ENCODE data around the gene NCKAP5. TPM values are rescaled to one million over a fixed set of nuclear protein-coding genes. Genes with fewer than 3 reads are reported as not detected.

Gene NCKAP5
- total and polyA plus RNA-seq, 9 of the 15 experiments (the other 6 are each of a cell fraction or from before 2014, with no cell fraction given), result not detected

DNA sequence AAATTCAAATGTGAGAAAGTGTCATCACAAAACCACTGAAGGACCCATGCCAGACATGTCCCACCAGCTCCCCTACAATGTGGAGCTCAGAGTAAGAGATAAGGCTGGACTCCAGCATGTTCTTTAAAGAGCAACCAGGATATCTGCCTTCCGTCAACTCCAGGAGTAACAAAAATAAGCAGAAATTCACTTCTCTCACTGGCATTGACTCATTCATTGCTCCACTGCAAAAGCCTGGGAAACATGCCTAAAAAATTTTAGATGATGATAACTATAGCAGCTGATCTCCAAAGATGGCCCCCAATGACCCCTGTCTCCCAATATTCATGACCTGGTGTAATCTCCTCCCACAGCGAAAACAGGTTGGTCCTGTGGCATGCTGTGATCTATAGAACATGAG lies 314.5 kb downstream of the NCKAP5 start:
- Histone ChIP-seq H3K4me3 (no peak overlapping the region), H2AFZ (ENCODE audit: low read depth, low read length) (no peak overlapping the region), H3K36me3 (ENCODE audit: control insufficient read depth, insufficient read depth, low read length) (no peaks in the 10 kb centered on the region), H3K27ac (ENCODE audit: extremely low read depth, low read depth, low read length) (no peak overlapping the region), H3K79me2 (ENCODE audit: control insufficient read depth, insufficient read depth, low read length) (no peaks in the 10 kb centered on the region), H3K9me1 (ENCODE audit: control insufficient read depth, insufficient read depth, low read length) (no peaks in the 10 kb centered on the region), H3K9ac (ENCODE audit: insufficient read depth in 1 of 2, low read depth in 2 of 2, low read length in 2 of 2) (no peak overlapping the region), H4K20me1 (replicated peaks; ENCODE audit: control insufficient read depth, insufficient read depth, low read length) (no peaks in the 10 kb centered on the region), H3K4me2 (ENCODE audit: insufficient read depth, low read length) (no peak overlapping the region), H3K4me1 (replicated peaks in 1 of 2; ENCODE audit: control insufficient read depth in 2 of 2, insufficient read depth in 2 of 2, low read length in 2 of 2) (no peaks in the 10 kb centered on the region), H3K9me3 (replicated peaks; ENCODE audit: control insufficient read depth, insufficient read depth, low read depth, low read length) (no peaks in the 10 kb centered on the region), H3K27me3 (ENCODE audit: control insufficient read depth in 2 of 2, insufficient read depth in 2 of 2, low read length in 2 of 2) (no peaks in the 10 kb centered on the region)
- no peak for TF ChIP-seq GTF2A2 (tag; IDR thresholded peaks at IDR 0.05)
- TF ChIP-seq, protein P1, sequence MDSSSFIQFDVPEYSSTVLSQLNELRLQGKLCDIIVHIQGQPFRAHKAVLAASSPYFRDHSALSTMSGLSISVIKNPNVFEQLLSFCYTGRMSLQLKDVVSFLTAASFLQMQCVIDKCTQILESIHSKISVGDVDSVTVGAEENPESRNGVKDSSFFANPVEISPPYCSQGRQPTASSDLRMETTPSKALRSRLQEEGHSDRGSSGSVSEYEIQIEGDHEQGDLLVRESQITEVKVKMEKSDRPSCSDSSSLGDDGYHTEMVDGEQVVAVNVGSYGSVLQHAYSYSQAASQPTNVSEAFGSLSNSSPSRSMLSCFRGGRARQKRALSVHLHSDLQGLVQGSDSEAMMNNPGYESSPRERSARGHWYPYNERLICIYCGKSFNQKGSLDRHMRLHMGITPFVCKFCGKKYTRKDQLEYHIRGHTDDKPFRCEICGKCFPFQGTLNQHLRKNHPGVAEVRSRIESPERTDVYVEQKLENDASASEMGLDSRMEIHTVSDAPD (CRISPR knock-in tag; IDR thresholded peaks at IDR 0.05), result no peak
- no peak for TF ChIP-seq RBM14 (IDR thresholded peaks at IDR 0.05; ENCODE audit: borderline replicate concordance, insufficient read depth, low read depth, low read length)
- intact Hi-C loops (cut with micrococcal nuclease), result no loop called here
- in situ Hi-C loops (cut with MboI), result no loop called here
- ATAC-seq, result no peak
- BruUV-seq (replicated peaks), result no TSS peak
- no peak for DNase-seq (ENCODE audit: extremely low read depth in 1 of 4, low spot score in 3 of 4)
- WGBS (ENCODE audit: insufficient coverage, low coverage, missing lambda C conversion rate), result 5% methylated on average over 2 of the region's 2 CpGs
- ChIA-PET POLR2A (interaction anchor here (0.6 to 0.7 kb wide), 2 partner anchors 8 to 513 kb away, joined by 3 read pairs; no protein-coding TSS in a partner anchor), CTCF (ENCODE audit: low intra/inter-chr PET ratio) (no interaction called here)
- no peak for FAIRE-seq

DNA sequence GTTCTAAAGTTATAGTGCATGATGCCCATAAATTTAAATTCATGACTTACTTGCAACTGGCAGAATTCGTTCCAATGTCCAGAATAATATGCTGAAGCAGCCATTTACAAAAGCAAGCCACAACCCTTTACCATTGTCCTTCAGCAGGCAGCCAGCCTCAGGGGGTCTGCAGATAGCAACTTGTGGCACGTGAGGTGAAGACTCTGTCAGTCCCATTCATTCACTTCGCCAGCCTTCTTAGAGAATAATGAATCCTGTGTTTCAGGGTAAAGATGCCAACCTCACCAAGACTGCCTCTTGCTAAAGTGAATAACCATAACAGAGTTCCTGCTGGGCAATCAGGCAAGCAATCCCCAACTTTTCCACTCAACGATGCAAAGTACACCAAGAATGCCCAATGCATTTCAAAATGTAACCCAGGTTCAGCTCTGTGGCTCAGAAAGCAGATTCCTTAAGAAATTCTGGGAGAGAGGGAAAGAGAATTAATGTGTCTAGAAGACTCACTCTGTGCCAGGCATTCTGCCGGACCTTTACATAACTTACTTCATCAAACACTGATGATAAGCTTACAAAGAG lies 315.4 kb downstream of the NCKAP5 start:
- ATAC-seq, result no peak
- in situ Hi-C loops (cut with MboI), result no loop called here
- H3K27me3 ChIP-seq (ENCODE audit: control insufficient read depth in 2 of 2, insufficient read depth in 2 of 2, low read length in 2 of 2), result no peaks in the 10 kb centered on the region
- H3K9me1 ChIP-seq (ENCODE audit: control insufficient read depth, insufficient read depth, low read length), result no peaks in the 10 kb centered on the region
- H3K9ac ChIP-seq (ENCODE audit: insufficient read depth in 1 of 2, low read depth in 2 of 2, low read length in 2 of 2), result no peak overlapping the region
- H3K27ac ChIP-seq (ENCODE audit: extremely low read depth, low read depth, low read length), result no peak overlapping the region
- no peaks in the 10 kb centered on the region for H4K20me1 ChIP-seq (replicated peaks; ENCODE audit: control insufficient read depth, insufficient read depth, low read length)
- CTCF ChIA-PET (ENCODE audit: low intra/inter-chr PET ratio), result no interaction called here
- 2% methylated on average over 5 of the region's 5 CpGs for WGBS (ENCODE audit: insufficient coverage, low coverage, missing lambda C conversion rate)
- H3K9me3 ChIP-seq (replicated peaks; ENCODE audit: control insufficient read depth, insufficient read depth, low read depth, low read length), result no peaks in the 10 kb centered on the region
- no peak for FAIRE-seq
- TF ChIP-seq MEF2A (IDR thresholded peaks at IDR 0.05; ENCODE audit: control insufficient read depth, low read depth, low read length), result no peak
- TF ChIP-seq, protein P2, sequence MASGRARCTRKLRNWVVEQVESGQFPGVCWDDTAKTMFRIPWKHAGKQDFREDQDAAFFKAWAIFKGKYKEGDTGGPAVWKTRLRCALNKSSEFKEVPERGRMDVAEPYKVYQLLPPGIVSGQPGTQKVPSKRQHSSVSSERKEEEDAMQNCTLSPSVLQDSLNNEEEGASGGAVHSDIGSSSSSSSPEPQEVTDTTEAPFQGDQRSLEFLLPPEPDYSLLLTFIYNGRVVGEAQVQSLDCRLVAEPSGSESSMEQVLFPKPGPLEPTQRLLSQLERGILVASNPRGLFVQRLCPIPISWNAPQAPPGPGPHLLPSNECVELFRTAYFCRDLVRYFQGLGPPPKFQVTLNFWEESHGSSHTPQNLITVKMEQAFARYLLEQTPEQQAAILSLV (tag; IDR thresholded peaks at IDR 0.05), result no peak
- no peak for TF ChIP-seq TEAD2 (tag; IDR thresholded peaks at IDR 0.05)
- TF ChIP-seq TGIF2 (CRISPR knock-in tag; IDR thresholded peaks at IDR 0.05), result no peak
- no peaks in the 10 kb centered on the region for H3K4me1 ChIP-seq (replicated peaks in 1 of 2; ENCODE audit: control insufficient read depth in 2 of 2, insufficient read depth in 2 of 2, low read length in 2 of 2)
- H3K4me3 ChIP-seq, result no peak overlapping the region
- no peak overlapping the region for H3K4me2 ChIP-seq (ENCODE audit: insufficient read depth, low read length)
- no peak for DNase-seq (ENCODE audit: extremely low read depth in 1 of 4, low spot score in 3 of 4)
- intact Hi-C loops (cut with micrococcal nuclease), result no loop called here
- H3K36me3 ChIP-seq (ENCODE audit: control insufficient read depth, insufficient read depth, low read length), result no peaks in the 10 kb centered on the region
- H3K79me2 ChIP-seq (ENCODE audit: control insufficient read depth, insufficient read depth, low read length), result no peaks in the 10 kb centered on the region
- no TSS peak for BruUV-seq (replicated peaks)
- POLR2A ChIA-PET, result no interaction called here
- no peak overlapping the region for H2AFZ ChIP-seq (ENCODE audit: low read depth, low read length)

Measured in K562 (cell line).